ENCODE measurements around the gene EBNA1BP2.
"Not testable (repeated sequence)": the region's sequence is repeated elsewhere in the genome, so short reads cannot be mapped to it uniquely, and the experiment has no call there.

The EBNA1BP2 gene

GRCh38 chr1:43171312-43171875 lies 696 bp downstream of the EBNA1BP2 start:
- DNase-seq, result no peak

GRCh38 chr1:43165765-43166164 lies 6.3 kb downstream of the EBNA1BP2 start:
- DNase-seq, result no peak

GRCh38 chr1:43165162-43165561 lies 6.9 kb downstream of the EBNA1BP2 start:
- DNase-seq, result no peak

- DNase-seq, result no peak
Observed at GRCh38 chr1:43156026-43156425, 16.1 kb downstream of the EBNA1BP2 start.

GRCh38 chr1:43153443-43153842 lies 18.6 kb downstream of the EBNA1BP2 start:
- no peak for DNase-seq

- no peak for DNase-seq
Observed at GRCh38 chr1:43152866-43153265, 19.2 kb downstream of the EBNA1BP2 start.

- no peak for DNase-seq
Observed at GRCh38 chr1:43149889-43150288, 22.2 kb downstream of the EBNA1BP2 start.

- DNase-seq, result peak; percentile 90
Observed at GRCh38 chr1:43147625-43148327, 24.3 kb downstream of the EBNA1BP2 start.

- DNase-seq, result no peak
Observed at GRCh38 chr1:43144237-43144636, 27.9 kb downstream of the EBNA1BP2 start.

GRCh38 chr1:43143441-43143888 lies 28.6 kb downstream of the EBNA1BP2 start:
- no peak for DNase-seq

- DNase-seq, result no peak
Observed at GRCh38 chr1:43140583-43140982, 31.5 kb downstream of the EBNA1BP2 start.

GRCh38 chr1:43140010-43140409 lies 32.1 kb downstream of the EBNA1BP2 start:
- no peak for DNase-seq

- not testable (repeated sequence) for DNase-seq
Observed at GRCh38 chr1:43139295-43139694, 32.8 kb downstream of the EBNA1BP2 start.

GRCh38 chr1:43137445-43138052 lies 34.5 kb downstream of the EBNA1BP2 start:
- DNase-seq, result no peak

- no peak for DNase-seq
Observed at GRCh38 chr1:43135857-43136781, 36.0 kb downstream of the EBNA1BP2 start.

- DNase-seq, result no peak
Observed at GRCh38 chr1:43134640-43135039, 37.5 kb downstream of the EBNA1BP2 start.

GRCh38 chr1:43134068-43134467 lies 38.0 kb downstream of the EBNA1BP2 start:
- no peak for DNase-seq

GRCh38 chr1:43129426-43129825 lies 42.7 kb downstream of the EBNA1BP2 start:
- DNase-seq, result no peak

GRCh38 chr1:43128816-43129215 lies 43.3 kb downstream of the EBNA1BP2 start:
- no peak for DNase-seq

- DNase-seq, result no peak
Observed at GRCh38 chr1:43123031-43123430, 49.1 kb downstream of the EBNA1BP2 start.

- DNase-seq, result no peak
Observed at GRCh38 chr1:43121256-43121900, 50.7 kb downstream of the EBNA1BP2 start.

- DNase-seq, result not testable (repeated sequence)
Observed at GRCh38 chr1:43119928-43120586, 52.0 kb downstream of the EBNA1BP2 start.

Data from femur (tissue), 1 donor.